GM19099 (cell line): ENCODE data around the gene MFAP4.
A peak's percentile ranks its signal among the peaks of the same experiment; 100 is the strongest.

Experiments
- POLR2A ChIP-seq: IDR thresholded peaks from 3 replicates; pipeline ENCODE4 v1.6.1; 2011; ENCODE audit warnings: low read depth; ENCODE audit not compliant: insufficient read length; ENCODE audit errors: extremely low read depth

MFAP4 gene

GRCh38 chr17:19381361-19381740, 5.6 kb downstream of the MFAP4 start:
- TF ChIP-seq POLR2A, result no peak

GRCh38 chr17:19380481-19381301, 6.3 kb downstream of the MFAP4 start:
- TF ChIP-seq POLR2A, result no peak

- no peak for TF ChIP-seq POLR2A
Measured at GRCh38 chr17:19379361-19380065, 7.5 kb downstream of the MFAP4 start.

DNA sequence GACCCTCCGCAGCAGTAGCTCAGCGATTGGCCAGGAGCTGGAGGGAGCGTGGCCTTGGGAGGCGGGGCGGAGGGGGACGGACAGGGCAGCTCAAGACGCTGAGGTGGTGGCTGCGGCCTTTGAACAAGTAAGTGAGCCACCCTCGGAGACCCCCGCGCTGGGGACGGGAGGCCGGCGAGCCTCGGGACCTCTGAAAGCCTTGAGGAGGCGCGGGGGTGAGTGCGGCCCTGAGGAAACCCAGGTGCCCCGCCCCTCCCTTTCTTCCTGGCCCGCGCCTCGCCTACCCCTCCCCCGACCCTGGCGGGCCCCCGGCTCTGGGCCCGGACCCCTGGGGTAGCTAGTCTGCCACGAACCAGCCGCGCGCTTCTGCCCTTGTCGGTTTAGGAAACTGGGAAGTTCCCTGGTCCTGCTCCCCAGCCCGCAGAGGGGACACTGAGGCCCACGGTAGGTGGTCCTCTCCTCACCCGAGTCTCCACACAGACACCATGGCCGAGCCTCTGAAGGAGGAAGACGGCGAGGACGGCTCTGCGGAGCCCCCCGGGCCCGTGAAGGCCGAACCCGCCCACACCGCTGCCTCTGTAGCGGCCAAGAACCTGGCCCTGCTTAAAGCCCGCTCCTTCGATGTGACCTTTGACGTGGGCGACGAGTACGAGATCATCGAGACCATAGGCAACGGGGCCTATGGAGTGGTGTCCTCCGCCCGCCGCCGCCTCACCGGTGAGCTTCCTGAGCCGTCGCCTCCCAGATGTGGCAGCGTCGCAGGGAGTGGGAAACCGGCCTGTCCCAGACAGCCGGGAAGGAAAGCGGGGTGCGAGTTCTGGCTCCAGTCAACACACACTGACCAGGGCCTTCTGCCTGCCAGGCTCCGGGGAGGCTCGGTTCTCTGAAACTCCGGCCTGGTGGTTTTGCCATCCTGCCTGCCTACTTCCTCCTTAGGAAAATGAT, 8.3 kb downstream of the MFAP4 start, which contains the start of gene MAPK7:
TSS of gene MAPK7 (plus strand) at position 83 of the 945 bp plus-strand sequence. CDS start at position 486, 403 bp downstream.
- TF ChIP-seq POLR2A, result no peak

DNA sequence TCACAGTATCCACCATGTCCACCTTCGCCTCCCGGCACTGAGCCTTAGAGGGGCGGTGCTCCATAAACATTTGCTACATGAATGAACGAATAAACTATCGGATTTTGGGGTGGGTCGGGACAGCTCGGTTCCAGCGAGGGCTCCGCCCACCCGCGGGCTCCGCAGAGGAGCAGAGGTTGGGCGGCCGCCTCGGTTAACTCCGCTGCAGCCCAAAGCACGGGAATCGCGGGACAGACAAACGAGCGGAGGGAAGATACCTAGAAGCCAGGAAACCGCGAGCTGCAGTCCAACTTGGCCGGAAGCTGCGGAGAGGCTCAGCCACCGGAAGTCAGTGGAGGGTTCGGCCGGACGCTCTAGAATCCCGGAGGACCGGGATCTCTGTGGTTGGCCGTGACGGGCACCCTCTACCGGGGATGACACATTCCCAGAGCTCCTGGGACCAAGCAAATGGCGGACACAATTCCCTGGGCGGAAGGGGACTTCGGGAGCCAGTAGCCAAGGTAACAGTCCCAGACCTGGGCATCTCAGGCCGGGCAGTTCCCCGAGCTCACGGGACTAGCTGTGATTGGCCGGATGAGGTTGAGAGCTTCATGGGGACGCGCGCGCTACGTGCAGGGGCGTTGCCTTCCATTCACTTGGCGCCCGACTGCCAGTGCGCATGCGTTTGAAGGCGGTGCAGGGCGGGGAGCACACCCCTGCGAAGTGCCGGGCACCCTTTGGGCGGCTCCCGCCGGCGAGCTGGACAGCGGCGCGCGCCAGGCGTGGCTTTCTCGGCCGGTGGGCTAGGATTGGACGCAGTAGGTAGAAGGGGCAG, 9.2 kb downstream of the MFAP4 start:
- TF ChIP-seq POLR2A, result peak; percentile 85

GRCh38 chr17:19376811-19377210, 10.2 kb downstream of the MFAP4 start:
- TF ChIP-seq POLR2A, result no peak

- no peak for TF ChIP-seq POLR2A
Measured at GRCh38 chr17:19375732-19376131, 11.3 kb downstream of the MFAP4 start.

- TF ChIP-seq POLR2A, result no peak
Measured at GRCh38 chr17:19374136-19374535, 12.9 kb downstream of the MFAP4 start.

DNA sequence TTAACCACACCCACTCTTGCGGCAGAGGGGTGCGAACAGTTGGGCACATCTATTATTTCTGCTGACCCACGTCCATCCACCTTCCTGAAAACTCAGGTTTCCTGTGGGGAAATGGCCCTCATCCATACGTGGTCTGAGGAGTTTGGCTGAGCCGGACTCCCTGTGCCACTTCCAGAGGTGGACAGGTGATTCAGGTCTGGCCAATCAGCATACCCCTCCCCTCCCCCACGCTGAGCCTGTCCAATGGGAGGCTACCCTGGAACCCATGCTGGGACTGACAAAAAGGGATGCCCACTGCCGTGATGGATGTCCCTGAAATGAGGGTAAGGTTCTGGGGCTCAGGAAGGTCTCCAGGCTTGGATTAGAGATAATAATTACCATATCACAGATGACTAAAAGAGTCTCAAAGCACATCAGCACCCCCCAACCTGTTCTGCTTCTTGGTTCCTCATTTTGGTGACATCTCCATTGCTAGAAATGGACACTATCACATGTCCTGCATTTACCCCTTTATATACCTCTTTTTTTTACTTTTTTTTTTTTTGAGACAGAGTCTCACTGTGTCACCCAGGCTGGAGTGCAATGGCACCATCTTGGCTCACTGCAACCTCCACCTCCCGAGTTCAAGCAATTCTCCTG, 14.0 kb downstream of the MFAP4 start:
- TF ChIP-seq POLR2A, result no peak

- no peak for TF ChIP-seq POLR2A
Measured at GRCh38 chr17:19372439-19372838, 14.6 kb downstream of the MFAP4 start.

DNA sequence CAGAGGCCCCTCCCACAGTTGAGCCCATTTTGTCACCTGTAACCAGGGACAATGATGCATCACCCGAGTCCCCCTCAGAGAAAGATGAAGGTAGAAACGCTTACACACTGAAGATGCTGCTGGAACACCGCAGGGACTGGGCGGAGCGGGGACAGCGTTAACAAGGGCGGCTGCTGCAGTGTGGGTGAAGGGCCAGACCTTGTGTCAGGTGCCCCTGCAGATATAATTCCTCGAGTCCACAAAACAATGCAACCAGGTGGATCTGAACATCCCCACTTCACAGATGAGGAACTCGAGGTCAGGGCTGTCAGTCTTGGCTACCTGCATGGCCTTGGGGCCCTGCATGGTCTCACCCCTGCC, 15.0 kb downstream of the MFAP4 start:
- TF ChIP-seq POLR2A, result no peak

DNA sequence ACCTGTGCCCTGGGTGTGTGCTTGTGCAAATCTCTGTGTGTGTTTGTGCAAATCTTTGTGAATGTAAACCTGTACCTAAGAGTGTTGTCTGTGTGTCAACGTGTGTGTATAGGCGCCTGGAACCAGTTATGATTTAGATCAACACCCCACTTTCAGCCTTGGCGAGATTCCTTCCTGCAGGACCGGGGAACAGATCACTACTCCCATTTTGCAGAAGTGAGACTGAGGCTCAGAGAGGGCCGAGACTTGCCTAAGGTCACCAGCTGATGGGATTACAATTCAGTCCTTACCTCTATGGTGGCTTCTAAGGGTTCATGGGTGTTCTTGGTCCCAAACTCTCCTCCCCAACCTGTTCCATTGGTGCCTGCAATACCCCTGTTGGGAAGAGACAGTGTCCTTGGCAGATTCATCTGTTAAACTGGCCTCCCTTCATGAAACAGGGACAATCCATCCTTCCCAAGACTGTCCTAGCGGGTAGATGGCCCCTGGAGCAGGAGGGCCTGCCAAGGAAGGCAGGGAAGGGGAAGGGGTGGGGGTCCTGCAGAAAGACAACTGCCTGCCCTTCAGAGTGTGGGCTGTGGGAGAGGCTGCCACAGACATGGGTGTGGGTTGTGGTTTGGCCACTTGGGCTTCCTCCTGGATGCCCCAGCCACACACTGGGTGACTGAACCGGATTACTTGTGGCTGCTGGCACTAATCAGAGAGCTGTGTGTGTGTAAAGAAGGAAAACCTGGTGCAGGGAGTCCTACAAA, 15.6 kb downstream of the MFAP4 start:
- no peak for TF ChIP-seq POLR2A

GRCh38 chr17:19370493-19370960, 16.5 kb downstream of the MFAP4 start:
- no peak for TF ChIP-seq POLR2A
